GDM1 (cell line): ENCODE data around the gene HERPUD1.
"Not testable (repeated sequence)": the region's sequence is repeated elsewhere in the genome, so short reads cannot be mapped to it uniquely, and the experiment has no call there.

Experiments
- DNase-seq: peaks from one replicate; lab custom pipeline; 2025; lab: John Stamatoyannopoulos, UW

HERPUD1 gene

GRCh38 chr16:56911771-56912571 is 20.0 kb upstream of the HERPUD1 start:
- no peak for DNase-seq

DNA sequence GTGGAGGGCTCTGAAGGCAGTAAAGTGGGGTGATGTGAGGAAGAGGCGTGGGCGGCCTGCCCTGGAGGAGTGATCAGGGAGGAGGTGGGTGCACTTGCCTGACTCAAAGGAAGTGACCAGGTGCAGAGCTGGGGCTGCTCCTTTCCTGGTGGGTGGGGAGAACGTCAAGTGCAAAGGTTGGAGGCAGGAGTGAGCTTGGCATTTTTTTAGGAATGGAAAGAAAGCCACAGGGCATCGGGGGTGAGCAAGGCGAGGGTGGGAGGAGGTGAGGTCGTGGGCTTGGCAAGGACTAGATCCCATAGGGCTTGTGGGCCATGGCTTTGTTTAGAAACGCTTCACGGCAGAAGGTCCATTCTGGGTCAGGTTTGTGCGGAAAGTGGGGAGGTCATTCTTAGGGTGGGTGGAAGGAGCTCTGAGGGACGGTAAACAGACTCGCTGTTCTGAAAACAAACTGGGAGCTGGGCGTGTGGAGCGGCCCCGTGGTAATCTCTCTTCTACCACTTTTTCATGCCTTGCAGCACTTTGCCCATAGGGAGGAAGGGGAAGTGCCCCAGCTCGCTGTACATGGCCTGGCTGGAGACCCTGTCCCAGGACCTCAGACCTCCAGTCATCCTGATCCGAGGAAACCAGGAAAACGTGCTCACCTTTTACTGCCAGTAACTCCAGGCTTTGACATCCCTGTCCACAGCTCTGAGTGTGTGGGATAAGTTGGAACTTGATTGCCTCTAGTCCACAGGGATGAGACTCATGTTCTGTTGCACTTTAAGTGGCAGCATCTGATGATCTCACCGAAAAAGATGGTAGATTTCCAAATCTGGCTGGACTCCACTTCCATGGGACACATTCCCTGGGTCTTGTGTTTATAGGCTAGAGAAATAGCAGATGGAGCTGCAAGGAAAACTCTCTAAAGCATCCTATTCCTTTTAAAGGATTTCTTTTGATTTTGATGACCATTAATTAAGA is 18.9 kb upstream of the HERPUD1 start:
- DNase-seq: no peak

GRCh38 chr16:56914896-56915295 is 17.0 kb upstream of the HERPUD1 start:
- DNase-seq: no peak

DNA sequence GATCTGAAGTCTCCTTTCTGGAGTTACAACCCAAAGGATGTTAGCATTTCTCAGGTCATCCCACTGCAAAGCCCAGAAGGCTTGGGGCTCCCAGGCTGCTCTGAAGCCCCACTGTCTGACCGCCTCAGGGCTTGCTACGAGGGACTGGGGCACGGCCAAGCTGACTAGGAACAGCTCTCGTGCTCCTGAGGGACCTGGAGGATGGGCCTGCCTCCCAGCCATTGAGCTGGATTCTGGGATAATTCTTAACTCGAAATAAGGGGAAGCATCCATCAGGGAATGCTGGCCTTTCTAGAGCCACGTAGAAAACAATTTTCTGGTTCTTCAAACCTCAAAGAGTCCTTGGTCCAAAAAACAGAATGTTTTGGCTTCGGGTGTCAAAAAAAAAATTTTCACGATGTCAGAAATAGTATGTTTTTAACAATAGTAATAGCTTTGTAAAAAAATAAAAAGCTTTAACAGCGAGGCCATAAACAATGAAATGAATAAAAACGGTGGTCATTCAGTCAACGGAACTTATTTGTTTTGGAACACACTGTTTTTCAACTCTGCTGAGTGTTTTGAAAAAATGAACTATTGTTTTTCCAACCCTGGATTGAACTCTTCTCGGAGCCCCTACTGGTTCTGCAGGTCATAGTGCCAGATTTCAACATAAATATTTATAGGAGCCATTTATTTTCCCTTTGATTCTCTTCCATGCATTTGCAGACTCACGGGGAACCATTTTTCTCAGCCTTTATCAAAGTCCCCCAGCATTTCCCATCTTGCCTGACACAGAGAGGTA is 16.4 kb upstream of the HERPUD1 start:
- no peak for DNase-seq

DNA sequence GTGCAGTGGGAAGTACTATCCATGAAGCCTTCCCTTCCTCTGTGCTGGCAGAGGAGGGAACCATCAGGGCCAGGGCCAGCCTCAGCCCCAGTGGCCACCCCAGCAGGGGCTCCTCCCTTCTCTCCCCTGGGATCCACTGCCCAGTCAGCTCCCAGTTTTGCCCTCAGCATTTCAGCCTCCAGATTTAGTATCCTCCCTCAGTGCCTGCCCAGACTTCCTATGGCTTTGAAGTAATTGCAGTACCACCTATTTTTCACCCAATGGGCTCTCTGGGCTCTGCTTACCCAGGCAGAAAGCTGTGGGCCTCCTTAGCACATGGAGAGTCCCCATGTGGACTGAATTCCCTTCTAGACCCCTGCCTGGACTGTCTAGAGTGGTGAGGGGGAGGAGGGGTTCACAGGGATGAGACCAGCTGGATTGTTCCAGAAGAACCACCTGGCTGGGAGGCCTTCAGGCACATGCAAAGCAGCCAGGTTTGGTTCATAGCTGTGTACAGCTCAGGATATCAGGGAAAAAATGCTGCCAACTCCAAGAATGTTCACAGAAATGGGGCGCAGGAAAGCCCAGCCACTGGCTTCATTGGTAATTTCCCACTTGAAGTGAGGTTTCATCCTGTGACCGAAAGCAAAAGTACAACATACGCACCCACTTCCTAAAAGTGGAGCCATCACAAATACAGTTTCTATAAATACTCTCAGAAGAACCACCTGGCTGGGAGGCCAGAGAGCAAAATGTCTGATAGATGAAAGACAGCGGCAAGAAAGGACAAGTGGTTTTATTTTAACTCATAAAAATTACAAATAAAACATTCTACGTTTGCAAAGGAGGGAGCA is 15.2 kb upstream of the HERPUD1 start:
- DNase-seq: no peak

GRCh38 chr16:56918467-56919012 is 13.4 kb upstream of the HERPUD1 start:
- no peak for DNase-seq

GRCh38 chr16:56919099-56919800 is 12.7 kb upstream of the HERPUD1 start:
- no peak for DNase-seq

DNA sequence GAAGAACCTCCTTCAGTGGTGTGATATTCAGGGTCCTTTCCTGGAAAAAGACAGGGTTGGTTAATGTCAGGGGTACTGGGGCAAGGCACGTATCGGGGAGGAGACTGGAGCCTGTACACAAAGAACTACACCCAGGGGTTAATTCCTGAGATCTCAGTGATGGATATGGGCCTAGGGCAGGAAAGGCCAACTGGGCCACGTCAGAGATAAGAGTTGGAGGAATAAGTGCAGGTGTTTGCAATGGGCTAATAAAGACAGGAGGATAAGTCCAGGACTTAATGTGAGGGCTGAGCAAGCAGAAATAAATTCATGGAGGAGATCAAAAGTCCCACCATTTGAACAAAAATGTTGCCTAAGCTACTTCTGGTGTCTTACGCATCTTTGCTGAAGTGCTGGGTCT is 10.4 kb upstream of the HERPUD1 start:
- DNase-seq: no peak

- DNase-seq: no peak
Measured at GRCh38 chr16:56923481-56924091, 8.4 kb upstream of the HERPUD1 start.

GRCh38 chr16:56927471-56927870 is 4.5 kb upstream of the HERPUD1 start:
- DNase-seq: no peak

GRCh38 chr16:56929639-56930038 is 2.3 kb upstream of the HERPUD1 start:
- DNase-seq: no peak

DNA sequence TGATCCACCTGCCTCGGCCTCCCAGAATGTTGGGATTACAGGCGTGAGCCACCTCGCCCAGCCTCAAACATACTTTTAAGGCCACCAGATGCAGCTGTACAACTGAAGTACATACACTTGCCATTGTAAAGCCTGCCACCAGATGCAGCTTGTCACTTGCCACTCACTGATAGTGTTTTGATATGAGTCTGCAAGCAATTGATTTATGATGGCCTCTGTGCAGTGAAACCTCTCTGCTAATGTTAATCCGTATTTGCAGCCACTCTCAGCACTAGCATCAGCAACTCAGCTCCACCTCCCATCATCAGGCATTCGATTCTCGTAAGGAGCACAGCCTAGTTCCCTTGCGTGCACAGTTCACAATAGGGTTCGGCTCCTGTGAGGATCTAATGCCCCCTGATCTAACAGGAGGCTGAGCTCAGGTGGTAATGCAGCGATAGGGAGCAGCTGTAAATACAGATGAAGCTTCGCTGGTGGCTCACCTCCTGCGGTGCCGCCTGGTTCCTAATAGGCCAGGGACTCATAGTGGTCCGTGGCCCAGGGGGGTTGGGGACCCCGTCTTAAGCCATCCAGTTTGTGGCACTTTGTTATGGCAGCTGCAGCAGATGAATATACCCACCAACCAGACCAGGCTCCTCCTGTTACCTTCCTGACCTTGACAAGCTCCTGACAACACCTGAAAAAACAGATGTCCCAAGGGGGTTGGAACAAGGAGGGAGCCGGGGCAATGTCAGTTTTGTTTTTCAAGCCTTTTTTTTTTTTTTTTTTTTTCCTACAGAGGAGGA is 1.3 kb upstream of the HERPUD1 start:
- no peak for DNase-seq

GRCh38 chr16:56931271-56931891 is 561 bp upstream of the HERPUD1 start:
- DNase-seq: no peak

- DNase-seq: no peak
Measured at GRCh38 chr16:56932721-56933619, 1.0 kb downstream of the HERPUD1 start.

DNA sequence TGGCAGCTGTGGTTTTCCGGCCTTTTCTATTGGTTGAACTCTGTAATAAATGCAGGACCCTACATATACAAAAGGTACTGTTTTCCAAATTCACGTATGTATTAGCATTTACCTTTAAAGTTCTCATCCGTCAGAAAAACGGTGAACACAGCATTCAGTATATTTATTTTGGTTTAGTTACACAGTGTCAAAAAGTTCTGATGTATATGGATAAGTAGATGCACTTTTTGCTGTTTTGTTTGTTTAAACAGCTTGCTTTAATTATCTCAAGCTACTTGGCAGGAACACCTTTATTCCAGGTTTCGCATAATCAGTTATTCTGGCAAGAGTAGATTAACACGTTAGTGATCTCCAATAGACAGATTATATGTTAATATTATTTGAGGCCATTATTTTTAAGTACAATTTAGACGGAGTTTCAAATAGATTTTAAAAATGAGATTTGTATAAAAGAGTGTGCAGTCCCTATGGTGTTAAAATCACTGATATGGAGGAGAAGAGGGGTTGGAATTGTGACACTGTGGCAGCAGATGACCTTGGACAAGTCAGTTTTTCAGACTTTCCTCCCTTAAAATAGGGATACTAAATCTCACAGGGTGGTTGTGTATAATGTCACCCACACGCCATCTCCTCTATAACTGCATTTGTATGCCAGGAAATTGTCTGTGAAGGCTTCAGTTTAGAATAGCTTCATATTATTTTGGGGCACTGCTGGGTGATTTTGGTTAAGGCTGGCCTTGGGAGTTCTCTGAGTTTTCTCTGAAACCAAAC is 2.1 kb downstream of the HERPUD1 start:
- DNase-seq: no peak

GRCh38 chr16:56934599-56935145 is 2.7 kb downstream of the HERPUD1 start:
- DNase-seq: not testable (repeated sequence)
